ENCODE measurements around the gene NTN3.

DNA sequence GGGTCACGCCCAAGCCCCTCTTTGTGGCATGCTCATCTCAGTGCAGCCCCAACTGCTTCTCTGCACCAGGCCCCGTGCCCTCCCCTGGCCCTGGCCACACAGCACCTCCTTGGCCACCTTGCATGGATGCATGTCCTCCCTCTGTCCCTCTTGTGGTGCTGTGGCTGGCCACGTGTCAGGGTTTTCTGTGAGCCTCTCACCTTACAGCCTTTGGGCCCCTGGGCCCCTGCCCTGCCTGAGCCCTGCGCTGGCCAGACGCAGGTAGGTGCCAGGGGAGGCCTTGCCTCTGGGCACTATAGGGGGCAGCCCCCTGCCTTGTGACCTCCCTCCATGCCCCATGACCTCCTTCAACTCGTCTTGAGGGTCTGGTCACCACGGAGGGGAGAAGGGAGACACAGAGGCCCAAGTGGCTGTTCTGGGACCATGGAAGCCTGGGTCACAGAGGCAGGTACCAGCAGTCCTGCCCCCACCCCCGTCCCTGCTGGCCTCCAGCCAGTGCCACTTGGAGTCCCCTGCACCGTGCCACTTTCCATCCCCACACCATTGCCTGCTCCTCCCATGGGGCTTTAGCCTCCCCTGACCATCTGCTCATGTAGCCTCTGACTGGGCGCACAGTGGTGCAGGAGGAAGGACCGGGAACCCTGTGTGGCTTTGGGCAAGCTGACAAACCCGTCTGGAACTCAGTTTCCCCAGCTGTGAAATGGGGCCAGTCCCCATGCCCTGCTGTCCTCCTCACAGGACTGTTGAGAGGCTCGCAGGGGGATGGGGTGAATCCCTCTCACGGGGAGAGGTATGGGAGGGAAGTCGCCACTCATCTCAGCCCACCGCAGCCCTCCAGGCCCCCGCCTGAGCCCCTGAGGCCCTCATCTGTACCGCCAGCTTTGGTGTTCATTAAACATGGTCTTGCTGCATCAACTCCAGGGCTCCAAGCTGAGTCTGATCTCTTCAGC is 31.1 kb downstream of the NTN3 start:
- TF ChIP-seq, protein P1, sequence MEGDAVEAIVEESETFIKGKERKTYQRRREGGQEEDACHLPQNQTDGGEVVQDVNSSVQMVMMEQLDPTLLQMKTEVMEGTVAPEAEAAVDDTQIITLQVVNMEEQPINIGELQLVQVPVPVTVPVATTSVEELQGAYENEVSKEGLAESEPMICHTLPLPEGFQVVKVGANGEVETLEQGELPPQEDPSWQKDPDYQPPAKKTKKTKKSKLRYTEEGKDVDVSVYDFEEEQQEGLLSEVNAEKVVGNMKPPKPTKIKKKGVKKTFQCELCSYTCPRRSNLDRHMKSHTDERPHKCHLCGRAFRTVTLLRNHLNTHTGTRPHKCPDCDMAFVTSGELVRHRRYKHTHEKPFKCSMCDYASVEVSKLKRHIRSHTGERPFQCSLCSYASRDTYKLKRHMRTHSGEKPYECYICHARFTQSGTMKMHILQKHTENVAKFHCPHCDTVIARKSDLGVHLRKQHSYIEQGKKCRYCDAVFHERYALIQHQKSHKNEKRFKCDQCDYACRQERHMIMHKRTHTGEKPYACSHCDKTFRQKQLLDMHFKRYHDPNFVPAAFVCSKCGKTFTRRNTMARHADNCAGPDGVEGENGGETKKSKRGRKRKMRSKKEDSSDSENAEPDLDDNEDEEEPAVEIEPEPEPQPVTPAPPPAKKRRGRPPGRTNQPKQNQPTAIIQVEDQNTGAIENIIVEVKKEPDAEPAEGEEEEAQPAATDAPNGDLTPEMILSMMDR (IDR thresholded peaks at IDR 0.05), result no peak
- TF ChIP-seq POLR2A (IDR thresholded peaks at IDR 0.05), result no peak
